Parathyroid adenoma (tissue), 2 donors: ENCODE results near the gene MED28.
"Not testable (repeated sequence)": the region's sequence is repeated elsewhere in the genome, so short reads cannot be mapped to it uniquely, and the experiment has no call there.

ENCODE experiments used
- H2AFZ ChIP-seq: fragments of 300-600 bp; sonication (generic); one replicate; pipeline ENCODE4 v1.7.0; 2017; ENCODE audit warnings: antibody characterized with exemption, mild to moderate bottlenecking
- H3K27ac ChIP-seq: fragments of 300-600 bp; sonication (generic); one replicate; pipeline ENCODE4 v1.7.0; 2017
- H3K27me3 ChIP-seq: fragments of 300-600 bp; sonication (generic); one replicate; pipeline ENCODE4 v1.7.0; 2017; ENCODE audit warnings: low read length; ENCODE audit not compliant: control insufficient read depth, insufficient read depth
- H3K36me3 ChIP-seq: fragments of 300-600 bp; sonication (generic); one replicate; pipeline ENCODE4 v1.7.0; 2017; ENCODE audit warnings: low read length; ENCODE audit not compliant: control insufficient read depth, insufficient read depth
- H3K4me1 ChIP-seq: fragments of 300-600 bp; sonication (generic); one replicate; pipeline ENCODE4 v1.7.0; 2017; ENCODE audit warnings: control low read depth
- H3K4me2 ChIP-seq: fragments of 300-600 bp; sonication (generic); one replicate; pipeline ENCODE4 v1.7.0; 2017; ENCODE audit warnings: low read length
- H3K4me3 ChIP-seq: fragments of 300-600 bp; sonication (generic); one replicate; pipeline ENCODE4 v1.7.0; 2017; ENCODE audit warnings: low read depth, low read length
- H3K79me2 ChIP-seq: fragments of 300-600 bp; sonication (generic); one replicate; pipeline ENCODE4 v1.7.0; 2017; ENCODE audit warnings: control low read depth
- H3K9ac ChIP-seq: fragments of 300-600 bp; sonication (generic); one replicate; pipeline ENCODE4 v1.7.0; 2017; ENCODE audit warnings: mild to moderate bottlenecking
- H3K9me3 ChIP-seq: fragments of 300-600 bp; sonication (generic); one replicate; pipeline ENCODE4 v1.7.0; 2017; ENCODE audit warnings: low read length; ENCODE audit not compliant: control insufficient read depth
- TF ChIP-seq, protein P1 (sequence below): fragments of 300-600 bp; sonication (generic); IDR thresholded peaks from one replicate; pipeline ENCODE4 v1.7.0; 2017; ENCODE audit warnings: antibody characterized with exemption, mild to moderate bottlenecking
- donor health status: primary hyperparathyroidism.

Gene MED28

GRCh38 chr4:17657849-17658248, 43.4 kb downstream of the MED28 start:
- TF ChIP-seq, protein P1, sequence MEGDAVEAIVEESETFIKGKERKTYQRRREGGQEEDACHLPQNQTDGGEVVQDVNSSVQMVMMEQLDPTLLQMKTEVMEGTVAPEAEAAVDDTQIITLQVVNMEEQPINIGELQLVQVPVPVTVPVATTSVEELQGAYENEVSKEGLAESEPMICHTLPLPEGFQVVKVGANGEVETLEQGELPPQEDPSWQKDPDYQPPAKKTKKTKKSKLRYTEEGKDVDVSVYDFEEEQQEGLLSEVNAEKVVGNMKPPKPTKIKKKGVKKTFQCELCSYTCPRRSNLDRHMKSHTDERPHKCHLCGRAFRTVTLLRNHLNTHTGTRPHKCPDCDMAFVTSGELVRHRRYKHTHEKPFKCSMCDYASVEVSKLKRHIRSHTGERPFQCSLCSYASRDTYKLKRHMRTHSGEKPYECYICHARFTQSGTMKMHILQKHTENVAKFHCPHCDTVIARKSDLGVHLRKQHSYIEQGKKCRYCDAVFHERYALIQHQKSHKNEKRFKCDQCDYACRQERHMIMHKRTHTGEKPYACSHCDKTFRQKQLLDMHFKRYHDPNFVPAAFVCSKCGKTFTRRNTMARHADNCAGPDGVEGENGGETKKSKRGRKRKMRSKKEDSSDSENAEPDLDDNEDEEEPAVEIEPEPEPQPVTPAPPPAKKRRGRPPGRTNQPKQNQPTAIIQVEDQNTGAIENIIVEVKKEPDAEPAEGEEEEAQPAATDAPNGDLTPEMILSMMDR = no peak
- no peaks in the 10 kb centered on the region for H3K79me2 ChIP-seq

GRCh38 chr4:17659196-17659595, 44.8 kb downstream of the MED28 start:
- not testable (repeated sequence) for H3K36me3 ChIP-seq, H3K9ac ChIP-seq, H2AFZ ChIP-seq, H3K9me3 ChIP-seq, H3K4me3 ChIP-seq, H3K27ac ChIP-seq, H3K79me2 ChIP-seq, H3K4me1 ChIP-seq, H3K4me2 ChIP-seq, H3K27me3 ChIP-seq

More at GRCh38 chr4:17657849-17658248, 43.4 kb downstream of the MED28 start:
- Histone ChIP-seq H2AFZ (no peak overlapping the region), H3K4me3 (no peak overlapping the region), H3K4me1 (no peaks in the 10 kb centered on the region), H3K27ac (no peak overlapping the region), H3K9ac (no peak overlapping the region), H3K27me3 (no peaks in the 10 kb centered on the region), H3K4me2 (no peak overlapping the region), H3K36me3 (no peaks in the 10 kb centered on the region), H3K9me3 (no peaks in the 10 kb centered on the region)

DNA sequence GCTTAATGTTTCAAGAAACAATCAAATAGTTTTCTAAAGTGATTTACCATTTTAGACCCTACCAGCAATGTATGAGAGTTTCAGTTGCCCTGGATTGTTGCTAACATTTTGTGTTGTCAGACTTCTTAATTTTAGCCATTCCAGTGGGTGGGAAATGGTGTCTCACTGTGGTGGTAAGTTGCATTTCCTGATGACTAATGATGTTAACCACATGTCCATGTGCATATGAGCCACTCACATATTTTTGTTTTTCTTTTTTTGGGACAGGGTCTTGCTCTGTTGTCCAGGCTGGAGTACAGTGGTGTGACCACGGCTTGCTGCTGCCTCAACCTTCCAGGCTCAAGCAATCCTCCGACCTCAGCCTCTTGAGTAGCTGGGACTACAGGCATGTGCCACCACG, 48.3 kb downstream of the MED28 start:
- H3K79me2 ChIP-seq = no peaks in the 10 kb centered on the region
- H3K27ac ChIP-seq = no peak overlapping the region
- H3K9me3 ChIP-seq = no peaks in the 10 kb centered on the region
- no peaks in the 10 kb centered on the region for H3K27me3 ChIP-seq
- H3K4me1 ChIP-seq = peaks cover 7% of the 10 kb centered on the region
- H3K4me2 ChIP-seq = no peak overlapping the region
- TF ChIP-seq, protein P1 = no peak
- no peaks in the 10 kb centered on the region for H3K36me3 ChIP-seq
- no peak overlapping the region for H2AFZ ChIP-seq
- H3K9ac ChIP-seq = no peak overlapping the region
- no peak overlapping the region for H3K4me3 ChIP-seq

- TF ChIP-seq, protein P1 = no peak
- Histone ChIP-seq H3K4me1 (peaks cover 12% of the 10 kb centered on the region), H3K4me3 (no peak overlapping the region), H3K4me2 (no peak overlapping the region), H3K9me3 (no peaks in the 10 kb centered on the region), H3K79me2 (no peaks in the 10 kb centered on the region), H2AFZ (no peak overlapping the region), H3K27me3 (no peaks in the 10 kb centered on the region), H3K9ac (no peak overlapping the region), H3K27ac (no peak overlapping the region), H3K36me3 (no peaks in the 10 kb centered on the region)
Observed at GRCh38 chr4:17664755-17665154, 50.3 kb downstream of the MED28 start.

DNA sequence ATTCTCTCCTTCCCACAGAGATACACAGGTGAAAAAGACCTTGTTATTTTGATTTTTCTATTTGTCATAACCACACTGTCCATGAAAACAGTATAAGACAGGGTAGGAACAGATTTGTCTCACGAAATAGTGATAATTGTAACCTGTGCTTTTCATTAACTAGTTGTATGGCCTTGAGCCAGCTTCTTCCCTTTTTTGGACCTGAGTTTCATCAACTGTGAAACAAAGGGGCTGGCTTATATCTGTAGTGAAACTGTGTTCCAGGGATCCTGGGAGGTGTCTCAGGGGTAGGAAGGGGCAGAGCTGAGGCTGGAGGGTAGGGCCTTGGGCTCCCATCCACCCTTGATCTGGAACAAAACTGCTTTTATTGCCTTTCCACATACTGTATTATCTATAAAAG, 50.9 kb downstream of the MED28 start:
- TF ChIP-seq, protein P1 = no peak
- H3K27me3 ChIP-seq = no peaks in the 10 kb centered on the region

More for the DNA sequence above, 50.9 kb downstream of the MED28 start:
- H2AFZ ChIP-seq = no peak overlapping the region
- no peaks in the 10 kb centered on the region for H3K36me3 ChIP-seq
- H3K4me1 ChIP-seq = peaks cover 12% of the 10 kb centered on the region
- H3K79me2 ChIP-seq = no peaks in the 10 kb centered on the region
- H3K9ac ChIP-seq = no peak overlapping the region
- no peak overlapping the region for H3K4me2 ChIP-seq
- no peaks in the 10 kb centered on the region for H3K9me3 ChIP-seq
- no peak overlapping the region for H3K4me3 ChIP-seq
- H3K27ac ChIP-seq = no peak overlapping the region
